ENCODE results near the gene SLX4IP. TPM values are rescaled to one million over a fixed set of nuclear protein-coding genes. Genes with fewer than 3 reads are reported as not detected.

The SLX4IP gene
- total and polyA plus RNA-seq, 8 donors = 2.5 to 6.4 (median 2.8) TPM

GRCh38 chr20:10667560-10668167, 232.6 kb downstream of the SLX4IP start:
- peak overlapping the region in 1 of 4 donors; percentile 4 for H3K4me3 ChIP-seq
- FAIRE-seq (no peak), ATAC-seq (no peak), DNase-seq (no peak)
- peaks cover 0 to 5% (median 3%) of the 10 kb centered on the region in 3 donors for H3K36me3 ChIP-seq
- peak overlapping the region; percentile 30 to 74 (median 65) for H3K27ac ChIP-seq
- no peaks in the 10 kb centered on the region for H3K9me3 ChIP-seq
- H3K4me1 ChIP-seq = peaks cover 52 to 67% (median 58%) of the 10 kb centered on the region in 3 donors
- intact Hi-C loops (cut with DNase I) = no loop called here
- TF ChIP-seq, protein P1, sequence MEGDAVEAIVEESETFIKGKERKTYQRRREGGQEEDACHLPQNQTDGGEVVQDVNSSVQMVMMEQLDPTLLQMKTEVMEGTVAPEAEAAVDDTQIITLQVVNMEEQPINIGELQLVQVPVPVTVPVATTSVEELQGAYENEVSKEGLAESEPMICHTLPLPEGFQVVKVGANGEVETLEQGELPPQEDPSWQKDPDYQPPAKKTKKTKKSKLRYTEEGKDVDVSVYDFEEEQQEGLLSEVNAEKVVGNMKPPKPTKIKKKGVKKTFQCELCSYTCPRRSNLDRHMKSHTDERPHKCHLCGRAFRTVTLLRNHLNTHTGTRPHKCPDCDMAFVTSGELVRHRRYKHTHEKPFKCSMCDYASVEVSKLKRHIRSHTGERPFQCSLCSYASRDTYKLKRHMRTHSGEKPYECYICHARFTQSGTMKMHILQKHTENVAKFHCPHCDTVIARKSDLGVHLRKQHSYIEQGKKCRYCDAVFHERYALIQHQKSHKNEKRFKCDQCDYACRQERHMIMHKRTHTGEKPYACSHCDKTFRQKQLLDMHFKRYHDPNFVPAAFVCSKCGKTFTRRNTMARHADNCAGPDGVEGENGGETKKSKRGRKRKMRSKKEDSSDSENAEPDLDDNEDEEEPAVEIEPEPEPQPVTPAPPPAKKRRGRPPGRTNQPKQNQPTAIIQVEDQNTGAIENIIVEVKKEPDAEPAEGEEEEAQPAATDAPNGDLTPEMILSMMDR (IDR thresholded peaks at IDR 0.05) = no peak
- WGBS, 2 donors = 64 to 73% methylated on average over 6 of the region's 6 CpGs
- no peaks in the 10 kb centered on the region for H3K27me3 ChIP-seq

DNA sequence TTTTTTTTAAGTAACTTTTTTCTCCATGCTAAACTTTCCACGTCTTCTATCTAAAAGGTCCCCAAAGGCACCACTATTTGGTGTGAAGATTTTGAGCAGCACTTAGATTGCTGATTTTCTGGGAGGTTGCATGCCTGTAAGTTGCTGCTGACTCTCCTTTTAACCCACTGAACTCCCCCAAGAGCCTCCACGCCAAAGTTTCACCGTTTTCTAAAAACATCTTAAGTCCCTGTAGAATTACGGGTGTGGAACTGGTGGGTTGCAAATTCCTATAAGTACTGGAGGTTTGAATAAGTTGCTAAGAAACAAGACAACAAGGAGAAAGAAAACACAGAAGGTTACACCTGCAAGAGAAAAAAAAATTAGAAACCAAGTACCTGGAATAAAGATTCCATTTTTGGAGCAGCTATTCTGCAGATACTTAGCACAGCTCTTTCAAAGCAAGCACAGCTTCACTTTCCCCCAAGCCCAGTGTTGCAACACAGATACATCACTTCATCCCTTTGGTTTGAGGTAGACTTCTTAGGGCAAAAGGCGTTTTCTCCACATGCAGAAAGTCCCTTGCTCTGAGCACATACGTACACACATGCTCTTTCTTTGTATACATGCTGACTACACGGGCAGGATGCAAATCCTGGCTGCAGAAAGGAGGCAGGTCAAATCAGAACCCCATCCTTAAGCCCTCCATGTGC, 233.7 kb downstream of the SLX4IP start:
- intact Hi-C loops (cut with DNase I) = no loop called here
- ATAC-seq (no peak), DNase-seq (no peak), FAIRE-seq (no peak)
- Histone ChIP-seq H3K27me3 (no peaks in the 10 kb centered on the region), H3K4me1 (peaks cover 42 to 58% (median 51%) of the 10 kb centered on the region in 3 donors), H3K4me3 (no peak overlapping the region), H3K27ac (peak overlapping the region in 1 of 4 donors; percentile 13), H3K36me3 (no peaks in the 10 kb centered on the region), H3K9me3 (no peaks in the 10 kb centered on the region)
- TF ChIP-seq, protein P1 (IDR thresholded peaks at IDR 0.05) = no peak
- WGBS, 2 donors = 60 to 72% methylated on average over 7 of the region's 7 CpGs

DNA sequence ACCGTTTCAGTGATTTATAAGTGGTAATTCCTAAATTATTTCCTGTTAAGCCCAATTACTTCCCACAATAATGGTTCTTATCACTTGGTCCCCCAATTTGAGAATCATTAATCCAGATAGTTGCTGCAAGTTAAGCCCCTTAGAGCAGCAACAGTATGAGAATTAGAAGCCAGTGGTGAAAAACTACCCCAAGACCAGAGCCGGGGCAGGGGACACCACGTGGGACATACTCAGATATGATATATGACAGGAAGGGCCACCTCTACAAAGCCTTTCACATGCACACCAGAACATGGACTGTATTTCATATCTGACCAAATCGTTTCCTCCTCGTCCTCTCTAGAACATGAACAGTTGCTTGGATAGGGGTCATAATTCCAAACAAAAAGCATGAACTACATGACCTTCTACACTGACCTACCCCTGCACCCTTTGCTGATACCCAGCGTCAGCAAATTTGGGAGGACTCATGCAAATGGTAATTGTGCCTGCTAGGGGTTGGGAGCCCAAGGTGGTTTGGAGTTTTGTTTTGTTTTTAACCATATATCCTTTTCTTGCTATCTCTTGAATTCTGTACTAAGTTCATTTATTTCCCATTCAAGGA, 234.8 kb downstream of the SLX4IP start:
- TF ChIP-seq, protein P1 (IDR thresholded peaks at IDR 0.05) = no peak
- no peak for FAIRE-seq

DNA sequence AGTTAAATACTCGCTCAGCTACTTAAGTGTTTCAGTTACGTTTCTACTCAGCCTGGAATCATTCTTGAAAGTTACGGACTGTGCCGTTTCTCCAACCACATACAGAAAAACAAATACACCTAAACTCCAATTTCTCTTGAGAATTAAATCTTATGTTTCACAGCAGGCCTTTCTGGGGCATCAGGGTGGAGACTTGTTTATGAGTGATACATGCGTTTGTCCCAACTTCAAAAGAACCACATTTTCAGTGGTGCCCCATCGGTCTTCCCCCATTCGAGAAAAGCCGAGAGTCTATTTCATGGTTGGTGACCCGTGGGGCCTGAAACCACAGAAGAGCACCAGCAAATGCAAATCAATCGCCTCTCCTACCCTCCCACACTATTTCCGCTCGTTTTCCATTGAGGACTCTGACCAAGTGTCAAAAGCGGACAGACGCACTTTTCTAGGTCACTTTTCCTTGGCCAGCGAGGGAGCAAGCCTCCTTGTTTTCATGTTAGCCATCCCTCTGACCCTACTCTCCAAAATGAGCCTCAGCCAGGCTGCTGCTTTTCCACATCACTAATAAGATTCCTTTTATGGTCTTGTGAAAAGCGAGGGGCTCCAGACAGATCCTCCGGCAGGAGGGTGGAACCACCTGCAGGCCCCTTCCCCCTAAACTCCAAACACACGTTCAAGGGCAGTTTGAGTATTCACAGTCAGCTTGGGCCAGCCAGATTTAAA, 235.6 kb downstream of the SLX4IP start:
- WGBS, 2 donors = 7 to 10% methylated on average over 18 of the region's 18 CpGs
- DNase-seq (peak in 1 of 6 donors; percentile 22), FAIRE-seq (no peak), ATAC-seq (no peak)
- Histone ChIP-seq H3K4me3 (peak overlapping the region; percentile 59 to 99 (median 88)), H3K4me1 (peaks cover 35 to 46% (median 35%) of the 10 kb centered on the region in 3 donors), H3K36me3 (no peaks in the 10 kb centered on the region), H3K27me3 (no peaks in the 10 kb centered on the region), H3K9me3 (no peaks in the 10 kb centered on the region), H3K27ac (peak overlapping the region; percentile 99 to 100 (median 100))
- TF ChIP-seq, protein P1 (IDR thresholded peaks at IDR 0.05) = no peak
- intact Hi-C loops (cut with DNase I) = loop anchor here in 1 of 3 donors (10.0 kb wide), 2 partner anchors 544 to 604 kb away; no protein-coding TSS in a partner anchor

More for the DNA sequence above, 234.8 kb downstream of the SLX4IP start:
- no peaks in the 10 kb centered on the region for H3K27me3 ChIP-seq
- H3K4me3 ChIP-seq = peak overlapping the region in 3 of 4 donors; percentile 18 to 99 (median 87)
- DNase-seq (no peak), ATAC-seq (no peak)
- intact Hi-C loops (cut with DNase I) = loop anchor here in 1 of 3 donors (10.0 kb wide), 2 partner anchors 545 to 605 kb away; no protein-coding TSS in a partner anchor
- H3K27ac ChIP-seq = peak overlapping the region in 2 of 4 donors; percentile 99 to 100
- H3K4me1 ChIP-seq = peaks cover 38 to 49% (median 42%) of the 10 kb centered on the region in 3 donors
- no peaks in the 10 kb centered on the region for H3K36me3 ChIP-seq
- H3K9me3 ChIP-seq = no peaks in the 10 kb centered on the region
- 3 to 8% methylated on average over 6 of the region's 6 CpGs for WGBS, 2 donors

Measured in pancreas (tissue), 10 donors.